Left hindlimb (tissue), 1 donor: Measurements from ENCODE around the gene BGN.
A peak's percentile ranks its signal among the peaks of the same experiment; 100 is the strongest.

Experiments
- DNase-seq: peaks from one replicate; pipeline ENCODE4 v3.0.0-alpha.2; 2018

BGN gene

GRCh38 chrX:153494541-153495361, at the start of gene BGN:
TSS of gene BGN (plus strand) at chrX:153494980. CDS start at chrX:153504632, 9,652 bp downstream.
- DNase-seq: peak; percentile 86

- DNase-seq: no peak
Measured at GRCh38 chrX:153445106-153445855, 49.5 kb upstream of the BGN start.

GRCh38 chrX:153445856-153446635, 48.7 kb upstream of the BGN start, which contains the start of gene TREX2:
TSS of gene TREX2 (minus strand) at chrX:153446056. CDS start at chrX:153445430, 626 bp downstream.
- DNase-seq: no peak

GRCh38 chrX:153446636-153446936, 48.2 kb upstream of the BGN start:
- no peak for DNase-seq

GRCh38 chrX:153446950-153447580, 47.7 kb upstream of the BGN start:
- no peak for DNase-seq

- no peak for DNase-seq
Measured at GRCh38 chrX:153447581-153447960, 47.2 kb upstream of the BGN start.

- DNase-seq: no peak
Measured at GRCh38 chrX:153448556-153449367, 46.0 kb upstream of the BGN start.

- no peak for DNase-seq
Measured at GRCh38 chrX:153449368-153450113, 45.2 kb upstream of the BGN start.

- DNase-seq: no peak
Measured at GRCh38 chrX:153450114-153450948, 44.4 kb upstream of the BGN start.

- DNase-seq: no peak
Measured at GRCh38 chrX:153450949-153451277, 43.9 kb upstream of the BGN start.

- no peak for DNase-seq
Measured at GRCh38 chrX:153454901-153455550, 39.8 kb upstream of the BGN start.

- no peak for DNase-seq
Measured at GRCh38 chrX:153455571-153455970, 39.2 kb upstream of the BGN start.

- no peak for DNase-seq
Measured at GRCh38 chrX:153456161-153456560, 38.6 kb upstream of the BGN start.

GRCh38 chrX:153456704-153457103, 38.1 kb upstream of the BGN start:
- no peak for DNase-seq

GRCh38 chrX:153457136-153457825, 37.5 kb upstream of the BGN start:
- no peak for DNase-seq

GRCh38 chrX:153457827-153458466, 36.8 kb upstream of the BGN start:
- no peak for DNase-seq

- peak; percentile 10 for DNase-seq
Measured at GRCh38 chrX:153458476-153458875, 36.3 kb upstream of the BGN start.

- DNase-seq: peak; percentile 18
Measured at GRCh38 chrX:153459986-153460385, 34.8 kb upstream of the BGN start.

- DNase-seq: peak; percentile 54
Measured at GRCh38 chrX:153460826-153461225, 34.0 kb upstream of the BGN start.
